ENCODE results near the gene LHX4.

Gene LHX4

GRCh38 chr1:180262628-180263488 is 32.8 kb downstream of the LHX4 start:
- peak; percentile 51 for DNase-seq
- in situ Hi-C loops (cut with HindIII; ENCODE audit: low pct_ligation_motif_present, low pct_unique_long_range_greater_than_20kb, low sequenced_read_pairs), result no loop called here

- in situ Hi-C loops (cut with HindIII; ENCODE audit: low pct_ligation_motif_present, low pct_unique_long_range_greater_than_20kb, low sequenced_read_pairs), result no loop called here
These were observed 34.5 kb downstream of the LHX4 start for GRCh38 chr1:180264595-180264994.

GRCh38 chr1:180265201-180265600 is 35.1 kb downstream of the LHX4 start:
- DNase-seq, result no peak

More at GRCh38 chr1:180264595-180264994, 34.5 kb downstream of the LHX4 start:
- no peak for DNase-seq

GRCh38 chr1:180265871-180266270 is 35.8 kb downstream of the LHX4 start:
- in situ Hi-C loops (cut with HindIII; ENCODE audit: low pct_ligation_motif_present, low pct_unique_long_range_greater_than_20kb, low sequenced_read_pairs), result no loop called here
- DNase-seq, result no peak

More at GRCh38 chr1:180265201-180265600, 35.1 kb downstream of the LHX4 start:
- in situ Hi-C loops (cut with HindIII; ENCODE audit: low pct_ligation_motif_present, low pct_unique_long_range_greater_than_20kb, low sequenced_read_pairs), result no loop called here

- DNase-seq, result no peak
- in situ Hi-C loops (cut with HindIII; ENCODE audit: low pct_ligation_motif_present, low pct_unique_long_range_greater_than_20kb, low sequenced_read_pairs), result no loop called here
These were observed 36.5 kb downstream of the LHX4 start for GRCh38 chr1:180266275-180267210.

- in situ Hi-C loops (cut with HindIII; ENCODE audit: low pct_ligation_motif_present, low pct_unique_long_range_greater_than_20kb, low sequenced_read_pairs), result no loop called here
- DNase-seq, result no peak
These were observed 37.1 kb downstream of the LHX4 start for GRCh38 chr1:180267211-180267561.

- in situ Hi-C loops (cut with HindIII; ENCODE audit: low pct_ligation_motif_present, low pct_unique_long_range_greater_than_20kb, low sequenced_read_pairs), result no loop called here
- DNase-seq, result no peak
These were observed 37.9 kb downstream of the LHX4 start for GRCh38 chr1:180267761-180268555.

GRCh38 chr1:180268556-180269075 is 38.6 kb downstream of the LHX4 start:
- no peak for DNase-seq
- in situ Hi-C loops (cut with HindIII; ENCODE audit: low pct_ligation_motif_present, low pct_unique_long_range_greater_than_20kb, low sequenced_read_pairs), result no loop called here

- in situ Hi-C loops (cut with HindIII; ENCODE audit: low pct_ligation_motif_present, low pct_unique_long_range_greater_than_20kb, low sequenced_read_pairs), result no loop called here
- no peak for DNase-seq
These were observed 39.8 kb downstream of the LHX4 start for GRCh38 chr1:180269645-180270529.

- in situ Hi-C loops (cut with HindIII; ENCODE audit: low pct_ligation_motif_present, low pct_unique_long_range_greater_than_20kb, low sequenced_read_pairs), result no loop called here
- no peak for DNase-seq
These were observed 40.6 kb downstream of the LHX4 start for GRCh38 chr1:180270530-180271271.

- DNase-seq, result no peak
- in situ Hi-C loops (cut with HindIII; ENCODE audit: low pct_ligation_motif_present, low pct_unique_long_range_greater_than_20kb, low sequenced_read_pairs), result no loop called here
These were observed 41.5 kb downstream of the LHX4 start for GRCh38 chr1:180271272-180272255.

GRCh38 chr1:180272395-180272794 is 42.3 kb downstream of the LHX4 start:
- in situ Hi-C loops (cut with HindIII; ENCODE audit: low pct_ligation_motif_present, low pct_unique_long_range_greater_than_20kb, low sequenced_read_pairs), result no loop called here
- no peak for DNase-seq

- in situ Hi-C loops (cut with HindIII; ENCODE audit: low pct_ligation_motif_present, low pct_unique_long_range_greater_than_20kb, low sequenced_read_pairs), result no loop called here
- DNase-seq, result no peak
These were observed 43.0 kb downstream of the LHX4 start for GRCh38 chr1:180273066-180273465.

- in situ Hi-C loops (cut with HindIII; ENCODE audit: low pct_ligation_motif_present, low pct_unique_long_range_greater_than_20kb, low sequenced_read_pairs), result no loop called here
These were observed 44.2 kb downstream of the LHX4 start for GRCh38 chr1:180274221-180274620.

GRCh38 chr1:180275726-180276125 is 45.7 kb downstream of the LHX4 start:
- in situ Hi-C loops (cut with HindIII; ENCODE audit: low pct_ligation_motif_present, low pct_unique_long_range_greater_than_20kb, low sequenced_read_pairs), result no loop called here
- DNase-seq, result no peak

More at GRCh38 chr1:180274221-180274620, 44.2 kb downstream of the LHX4 start:
- DNase-seq, result no peak

Data from ACHN (cell line).